ENCODE measurements around the gene ELAVL1. TPM values are rescaled to one million over a fixed set of nuclear protein-coding genes. Genes with fewer than 3 reads are reported as not detected.
A peak's percentile ranks its signal among the peaks of the same experiment; 100 is the strongest.

The ELAVL1 gene
- total RNA-seq, 2 experiments from 2014 or later: 65.4 to 168 TPM

- no peak overlapping the region for H3K27ac ChIP-seq (ENCODE audit: low read depth, low read length, poor library complexity, severe bottlenecking)
- H3K9me2 ChIP-seq (ENCODE audit: insufficient read depth, low read length): no peaks in the 10 kb centered on the region
- intact Hi-C loops (cut with micrococcal nuclease; ENCODE audit: unreplicated experiment): no loop called here
- BruUV-seq (replicated peaks): no TSS peak
- no peak for DNase-seq (ENCODE audit: low spot score)
- H3K4me3 ChIP-seq (ENCODE audit: low read depth, low read length, poor library complexity, severe bottlenecking): no peak overlapping the region
- no peaks in the 10 kb centered on the region for H3K9me3 ChIP-seq (ENCODE audit: low read length)
- H3K36me3 ChIP-seq (ENCODE audit: insufficient read depth, low read length): peaks cover 76% of the 10 kb centered on the region
- ChIA-PET CTCF (ENCODE audit: unreplicated experiment) (no interaction called here), POLR2A (interaction anchor here (0.7 kb wide), 1 partner anchor 48 kb away, joined by 3 read pairs; no protein-coding TSS in a partner anchor)
- TF ChIP-seq EZH2phosphoT487 (IDR thresholded peaks at IDR 0.05; ENCODE audit: borderline replicate concordance, low read depth, low read length) (no peak), CTCF (conservative IDR thresholded peaks at IDR 0.05; ENCODE audit: low read length) (no peak)
- H3K4me1 ChIP-seq (ENCODE audit: insufficient read depth, low read length, poor library complexity, severe bottlenecking): peaks cover 22% of the 10 kb centered on the region
- no peak overlapping the region for H3K4me2 ChIP-seq (ENCODE audit: low read length)
- no peak overlapping the region for H2AFZ ChIP-seq (ENCODE audit: low read length)
- H3K79me2 ChIP-seq (ENCODE audit: insufficient read depth, low read depth, low read length): peaks cover 56% of the 10 kb centered on the region
- peaks cover 39% of the 10 kb centered on the region for H4K20me1 ChIP-seq (ENCODE audit: insufficient read depth, low read length)
Measured at GRCh38 chr19:7992575-7992974, 12.9 kb downstream of the ELAVL1 start.

GRCh38 chr19:7989071-7989575, 16.3 kb downstream of the ELAVL1 start:
- Histone ChIP-seq H3K79me2 (ENCODE audit: insufficient read depth, low read depth, low read length) (peaks cover 22% of the 10 kb centered on the region), H4K20me1 (ENCODE audit: insufficient read depth, low read length) (peaks cover 17% of the 10 kb centered on the region), H2AFZ (ENCODE audit: low read length) (no peak overlapping the region), H3K36me3 (ENCODE audit: insufficient read depth, low read length) (peaks cover 93% of the 10 kb centered on the region), H3K4me2 (ENCODE audit: low read length) (no peak overlapping the region), H3K27ac (ENCODE audit: low read depth, low read length, poor library complexity, severe bottlenecking) (no peak overlapping the region), H3K4me3 (ENCODE audit: low read depth, low read length, poor library complexity, severe bottlenecking) (no peak overlapping the region), H3K9me3 (ENCODE audit: low read length) (no peaks in the 10 kb centered on the region), H3K4me1 (ENCODE audit: insufficient read depth, low read length, poor library complexity, severe bottlenecking) (peaks cover 5% of the 10 kb centered on the region), H3K9me2 (ENCODE audit: insufficient read depth, low read length) (no peaks in the 10 kb centered on the region)
- intact Hi-C loops (cut with micrococcal nuclease; ENCODE audit: unreplicated experiment): no loop called here
- TF ChIP-seq EZH2phosphoT487 (IDR thresholded peaks at IDR 0.05; ENCODE audit: borderline replicate concordance, low read depth, low read length) (no peak), CTCF (conservative IDR thresholded peaks at IDR 0.05; ENCODE audit: low read length) (no peak)
- ChIA-PET CTCF (ENCODE audit: unreplicated experiment) (no interaction called here), POLR2A (no interaction called here)
- no peak for DNase-seq (ENCODE audit: low spot score)
- BruUV-seq (replicated peaks): TSS peak; percentile 29

GRCh38 chr19:7988307-7988706, 17.1 kb downstream of the ELAVL1 start:
- H3K4me1 ChIP-seq (ENCODE audit: insufficient read depth, low read length, poor library complexity, severe bottlenecking): no peaks in the 10 kb centered on the region
- no peak overlapping the region for H3K27ac ChIP-seq (ENCODE audit: low read depth, low read length, poor library complexity, severe bottlenecking)
- intact Hi-C loops (cut with micrococcal nuclease; ENCODE audit: unreplicated experiment): no loop called here
- H3K4me2 ChIP-seq (ENCODE audit: low read length): no peak overlapping the region
- ChIA-PET POLR2A (no interaction called here), CTCF (ENCODE audit: unreplicated experiment) (no interaction called here)
- H3K79me2 ChIP-seq (ENCODE audit: insufficient read depth, low read depth, low read length): peaks cover 14% of the 10 kb centered on the region
- H3K4me3 ChIP-seq (ENCODE audit: low read depth, low read length, poor library complexity, severe bottlenecking): no peak overlapping the region
- no peak for DNase-seq (ENCODE audit: low spot score)
- peaks cover 14% of the 10 kb centered on the region for H4K20me1 ChIP-seq (ENCODE audit: insufficient read depth, low read length)
- H3K9me3 ChIP-seq (ENCODE audit: low read length): no peaks in the 10 kb centered on the region
- TF ChIP-seq CTCF (conservative IDR thresholded peaks at IDR 0.05; ENCODE audit: low read length): no peak
- no peak for TF ChIP-seq EZH2phosphoT487 (IDR thresholded peaks at IDR 0.05; ENCODE audit: borderline replicate concordance, low read depth, low read length)
- BruUV-seq (replicated peaks): no TSS peak
- peaks cover 93% of the 10 kb centered on the region for H3K36me3 ChIP-seq (ENCODE audit: insufficient read depth, low read length)
- no peak overlapping the region for H2AFZ ChIP-seq (ENCODE audit: low read length)
- H3K9me2 ChIP-seq (ENCODE audit: insufficient read depth, low read length): no peaks in the 10 kb centered on the region
